ENCODE measurements around the gene MAN1C1. TPM values are rescaled to one million over a fixed set of nuclear protein-coding genes. Genes with fewer than 3 reads are reported as not detected.

Gene MAN1C1
- total RNA-seq, 6 experiments from 2014 or later: 10.7 to 38.8 (median 21.0) TPM

GRCh38 chr1:25763493-25763892 lies 146.9 kb downstream of the MAN1C1 start:
- no peak for TF ChIP-seq CTCF (IDR thresholded peaks at IDR 0.05)
- TF ChIP-seq POLR2A (IDR thresholded peaks at IDR 0.05): no peak
- H3K27ac ChIP-seq: no peak overlapping the region
- H3K4me1 ChIP-seq: peaks cover 0 to 9% (median 3%) of the 10 kb centered on the region in 4 donors
- no peaks in the 10 kb centered on the region for H3K9me3 ChIP-seq
- no peaks in the 10 kb centered on the region for H3K27me3 ChIP-seq
- ATAC-seq: no peak
- H3K36me3 ChIP-seq: no peaks in the 10 kb centered on the region
- no peak for DNase-seq
- H3K4me3 ChIP-seq: no peak overlapping the region
- intact Hi-C loops (cut with DNase I): no loop called here
- 95% methylated on average over 5 of the region's 10 CpGs for WGBS (ENCODE audit: insufficient coverage, low coverage, low lambda C conversion rate, missing lambda C conversion rate)

GRCh38 chr1:25765136-25765922 lies 148.7 kb downstream of the MAN1C1 start:
- ATAC-seq (no peak), DNase-seq (no peak)
- no peaks in the 10 kb centered on the region for H3K9me3 ChIP-seq
- WGBS (ENCODE audit: insufficient coverage, low coverage, low lambda C conversion rate, missing lambda C conversion rate): 46% methylated on average over 5 of the region's 8 CpGs
- no peak for TF ChIP-seq POLR2A (IDR thresholded peaks at IDR 0.05)
- no peak for TF ChIP-seq CTCF (IDR thresholded peaks at IDR 0.05)
- H3K4me1 ChIP-seq: peaks cover 0 to 9% (median 3%) of the 10 kb centered on the region in 4 donors
- H3K4me3 ChIP-seq: no peak overlapping the region
- no peaks in the 10 kb centered on the region for H3K36me3 ChIP-seq
- intact Hi-C loops (cut with DNase I): no loop called here
- no peak overlapping the region for H3K27ac ChIP-seq
- H3K27me3 ChIP-seq: no peaks in the 10 kb centered on the region

- Histone ChIP-seq H3K27me3 (no peaks in the 10 kb centered on the region), H3K36me3 (no peaks in the 10 kb centered on the region), H3K9me3 (no peaks in the 10 kb centered on the region), H3K4me3 (no peak overlapping the region), H3K4me1 (peaks cover 0 to 9% (median 4%) of the 10 kb centered on the region in 4 donors), H3K27ac (no peak overlapping the region)
- intact Hi-C loops (cut with DNase I): no loop called here
- WGBS (ENCODE audit: insufficient coverage, low coverage, low lambda C conversion rate, missing lambda C conversion rate): 71% methylated on average over 11 of the region's 13 CpGs
- TF ChIP-seq POLR2A (IDR thresholded peaks at IDR 0.05) (no peak), CTCF (IDR thresholded peaks at IDR 0.05) (no peak)
- DNase-seq (no peak), ATAC-seq (no peak)
Observed at GRCh38 chr1:25765923-25766589, 149.5 kb downstream of the MAN1C1 start.

- H3K36me3 ChIP-seq: no peaks in the 10 kb centered on the region
- H3K27me3 ChIP-seq: no peaks in the 10 kb centered on the region
- peak; percentile 73 to 89 (median 86) for DNase-seq
- intact Hi-C loops (cut with DNase I): no loop called here
- no peak overlapping the region for H3K27ac ChIP-seq
- no peak for TF ChIP-seq POLR2A (IDR thresholded peaks at IDR 0.05)
- TF ChIP-seq CTCF (IDR thresholded peaks at IDR 0.05): no peak
- peak; percentile 81 to 92 (median 82) for ATAC-seq
- H3K9me3 ChIP-seq: no peaks in the 10 kb centered on the region
- peaks cover 0 to 17% (median 9%) of the 10 kb centered on the region in 4 donors for H3K4me1 ChIP-seq
- H3K4me3 ChIP-seq: no peak overlapping the region
- WGBS (ENCODE audit: insufficient coverage, low coverage, low lambda C conversion rate, missing lambda C conversion rate): 38% methylated on average over 1 of the region's 13 CpGs
Observed at GRCh38 chr1:25766721-25767436, 150.3 kb downstream of the MAN1C1 start.
